HepG2 (cell line): Measurements from ENCODE around the gene DDIT4. TPM values are rescaled to one million over a fixed set of nuclear protein-coding genes. Genes with fewer than 3 reads are reported as not detected.

ENCODE experiments used
- ADNP ChIP-seq: sonication (generic); formaldehyde crosslinking; IDR thresholded peaks from 2 replicates; pipeline ENCODE4 v1.4.0; 2020; ENCODE audit warnings: missing genetic modification reagents
- ARNT2 ChIP-seq: sonication (generic); formaldehyde crosslinking; IDR thresholded peaks from 2 replicates; pipeline ENCODE4 v1.8.0; 2022; ENCODE audit warnings: mild to moderate bottlenecking, low read depth, missing genetic modification reagents, moderate library complexity
- ATF1 ChIP-seq: IDR thresholded peaks from 2 replicates; pipeline ENCODE4 v1.6.1; 2016; ENCODE audit warnings: mild to moderate bottlenecking, control low read depth
- CBX5 ChIP-seq: sonication (generic); formaldehyde crosslinking; IDR thresholded peaks from 2 replicates; pipeline ENCODE4 v1.4.0; 2020; ENCODE audit warnings: missing genetic modification reagents, borderline replicate concordance
- CERS6 ChIP-seq: sonication (generic); formaldehyde crosslinking; IDR thresholded peaks from 2 replicates; pipeline ENCODE4 v1.5.0; 2020; ENCODE audit warnings: missing genetic modification reagents
- CSRNP1 ChIP-seq: sonication (generic); formaldehyde crosslinking; IDR thresholded peaks from 2 replicates; pipeline ENCODE4 v1.8.1; 2023; ENCODE audit warnings: mild to moderate bottlenecking, missing genetic modification reagents
- HNF4A ChIP-seq: sonication (generic); formaldehyde crosslinking; IDR thresholded peaks from 2 replicates; pipeline ENCODE4 v1.4.0; 2020; ENCODE audit warnings: missing genetic modification reagents
- KDM3A ChIP-seq: IDR thresholded peaks from 2 replicates; pipeline ENCODE4 v1.6.1; 2018; ENCODE audit warnings: low read depth, missing compliant biosample characterization
- PAF1 ChIP-seq: IDR thresholded peaks from 2 replicates; pipeline ENCODE4 v1.6.1; 2016; ENCODE audit warnings: missing genetic modification reagents, missing compliant biosample characterization
- RBM22 ChIP-seq: fragments of 200-400 bp; formaldehyde crosslinking; optimal IDR thresholded peaks from 2 replicates; pipeline ENCODE3; 2017; ENCODE audit warnings: mild to moderate bottlenecking, low read length, moderate library complexity
- SRSF1 ChIP-seq: fragments of 200-400 bp; formaldehyde crosslinking; optimal IDR thresholded peaks from 2 replicates; pipeline ENCODE3; 2017; ENCODE audit warnings: mild to moderate bottlenecking, low read depth, low read length, moderate library complexity
- TFE3 ChIP-seq: IDR thresholded peaks from 2 replicates; pipeline ENCODE4 v1.6.1; 2016
- ZBTB1 ChIP-seq: sonication (generic); formaldehyde crosslinking; IDR thresholded peaks from 2 replicates; pipeline ENCODE4 v1.4.0; 2020; ENCODE audit warnings: missing genetic modification reagents, borderline replicate concordance
- ZBTB7B ChIP-seq: sonication (generic); formaldehyde crosslinking; IDR thresholded peaks from 2 replicates; pipeline ENCODE4 v1.4.0; 2020; ENCODE audit warnings: missing genetic modification reagents
- ZFP91 ChIP-seq: sonication (generic); formaldehyde crosslinking; IDR thresholded peaks from 2 replicates; pipeline ENCODE4 v1.9.0; 2022; ENCODE audit warnings: missing genetic modification reagents, mild to moderate bottlenecking, borderline replicate concordance
- ZNF160 ChIP-seq: sonication (generic); formaldehyde crosslinking; IDR thresholded peaks from 2 replicates; pipeline ENCODE4 v1.8.0; 2022; ENCODE audit warnings: mild to moderate bottlenecking, inconsistent platforms, missing genetic modification reagents
- ZNF180 ChIP-seq: sonication (generic); formaldehyde crosslinking; IDR thresholded peaks from 2 replicates; pipeline ENCODE4 v1.4.0; 2020; ENCODE audit warnings: low read depth, missing genetic modification reagents, borderline replicate concordance
- ZNF451 ChIP-seq: sonication (generic); formaldehyde crosslinking; IDR thresholded peaks from 2 replicates; pipeline ENCODE4 v1.5.0; 2020; ENCODE audit warnings: mild to moderate bottlenecking, missing genetic modification reagents
- polyA plus RNA-seq, 8 experiments: library from polyadenylated mRNA; depleted of rRNA in 3 of 8; stranded (reverse) in 7 of 8; unstranded in 1 of 8; fragments of >200 nt; fragmentation: Illumina TruSeq in 4 of 8; extraction: Trizol in 4 of 8; gene quantifications; 2 replicates each; pipeline versions ENCODE4 v1.2.1 to v1.2.3, GENCODE V29; 2011 to 2016; ENCODE audit warnings: low read depth in 4 of 8, missing spikeins in 1 of 8, mixed read lengths in 1 of 8; ENCODE audit not compliant: insufficient read depth in 1 of 8
- total RNA-seq, 5 experiments: library from RNA; depleted of rRNA; stranded (reverse); fragments of >200 nt; fragmentation: Illumina TruSeq; extraction: Trizol; gene quantifications; 2 replicates each; pipeline ENCODE4 v1.2.3, GENCODE V29; 2016; ENCODE audit warnings: low read depth in 1 of 5
- TF ChIP-seq, protein P1 (sequence below): sonication (generic); formaldehyde crosslinking; conservative IDR thresholded peaks from 2 replicates; pipeline ENCODE4 v1.4.0; 2020; ENCODE audit warnings: mild to moderate bottlenecking, missing genetic modification reagents, moderate library complexity

DDIT4 gene
- total and polyA plus RNA-seq, 2 of the 13 experiments (the other 11 are each of a cell fraction or from before 2014, with no cell fraction given) = 35.6 to 40.7 TPM

- 0 out of 2 replicates have a peak, but pooled peaks have one; percentile 78 for TF ChIP-seq ZNF451 (CRISPR knock-in tag)
- peak; percentile 63 for TF ChIP-seq ZBTB7B (CRISPR knock-in tag)
- peak; percentile 25; the same call in 1 of the 2 replicates for TF ChIP-seq HNF4A (CRISPR knock-in tag)
- TF ChIP-seq ADNP (CRISPR knock-in tag) = 0 out of 2 replicates have a peak, but pooled peaks have one; percentile 18
- TF ChIP-seq ZBTB1 (CRISPR knock-in tag) = no peak
- TF ChIP-seq SRSF1 = peak; percentile 94
- TF ChIP-seq ZFP91 (CRISPR knock-in tag) = peak; percentile 61
- TF ChIP-seq CBX5 (CRISPR knock-in tag) = peak; percentile 91
- TF ChIP-seq PAF1 (CRISPR knock-in tag) = peak; percentile 49; the same call in 1 of the 2 replicates
- TF ChIP-seq TFE3 (CRISPR knock-in tag) = peak; percentile 74
- TF ChIP-seq, protein P1, sequence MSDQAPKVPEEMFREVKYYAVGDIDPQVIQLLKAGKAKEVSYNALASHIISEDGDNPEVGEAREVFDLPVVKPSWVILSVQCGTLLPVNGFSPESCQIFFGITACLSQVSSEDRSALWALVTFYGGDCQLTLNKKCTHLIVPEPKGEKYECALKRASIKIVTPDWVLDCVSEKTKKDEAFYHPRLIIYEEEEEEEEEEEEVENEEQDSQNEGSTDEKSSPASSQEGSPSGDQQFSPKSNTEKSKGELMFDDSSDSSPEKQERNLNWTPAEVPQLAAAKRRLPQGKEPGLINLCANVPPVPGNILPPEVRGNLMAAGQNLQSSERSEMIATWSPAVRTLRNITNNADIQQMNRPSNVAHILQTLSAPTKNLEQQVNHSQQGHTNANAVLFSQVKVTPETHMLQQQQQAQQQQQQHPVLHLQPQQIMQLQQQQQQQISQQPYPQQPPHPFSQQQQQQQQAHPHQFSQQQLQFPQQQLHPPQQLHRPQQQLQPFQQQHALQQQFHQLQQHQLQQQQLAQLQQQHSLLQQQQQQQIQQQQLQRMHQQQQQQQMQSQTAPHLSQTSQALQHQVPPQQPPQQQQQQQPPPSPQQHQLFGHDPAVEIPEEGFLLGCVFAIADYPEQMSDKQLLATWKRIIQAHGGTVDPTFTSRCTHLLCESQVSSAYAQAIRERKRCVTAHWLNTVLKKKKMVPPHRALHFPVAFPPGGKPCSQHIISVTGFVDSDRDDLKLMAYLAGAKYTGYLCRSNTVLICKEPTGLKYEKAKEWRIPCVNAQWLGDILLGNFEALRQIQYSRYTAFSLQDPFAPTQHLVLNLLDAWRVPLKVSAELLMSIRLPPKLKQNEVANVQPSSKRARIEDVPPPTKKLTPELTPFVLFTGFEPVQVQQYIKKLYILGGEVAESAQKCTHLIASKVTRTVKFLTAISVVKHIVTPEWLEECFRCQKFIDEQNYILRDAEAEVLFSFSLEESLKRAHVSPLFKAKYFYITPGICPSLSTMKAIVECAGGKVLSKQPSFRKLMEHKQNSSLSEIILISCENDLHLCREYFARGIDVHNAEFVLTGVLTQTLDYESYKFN = peak; percentile 49; the same call in 1 of the 2 replicates
- no peak; the same call in 1 of the 2 replicates for TF ChIP-seq CSRNP1 (CRISPR knock-in tag)
- peak; percentile 50; the same call in 1 of the 2 replicates for TF ChIP-seq KDM3A (CRISPR knock-in tag)
- TF ChIP-seq CERS6 (CRISPR knock-in tag) = 0 out of 2 replicates have a peak, but pooled peaks have one; percentile 72
- no peak for TF ChIP-seq ATF1 (CRISPR knock-in tag)
- 0 out of 2 replicates have a peak, but pooled peaks have one; percentile 65 for TF ChIP-seq ZNF160 (CRISPR knock-in tag)
- TF ChIP-seq ARNT2 (CRISPR knock-in tag) = peak; percentile 81; the same call in 1 of the 2 replicates
- TF ChIP-seq RBM22 = no peak
- TF ChIP-seq ZNF180 (CRISPR knock-in tag) = no peak
These were observed at the start of gene DDIT4 (continued) for GRCh38 chr10:72273410-72274212.
